Measurements from ENCODE around the gene SYAP1.

GRCh38 chrX:16778993-16779392 lies 59.6 kb downstream of the SYAP1 start:
- TF ChIP-seq REST (IDR thresholded peaks at IDR 0.05; ENCODE audit: insufficient read depth in 1 of 2, low read depth in 2 of 2, low read length in 2 of 2) (no peak), TAF1 (IDR thresholded peaks at IDR 0.05; ENCODE audit: borderline replicate concordance, insufficient read depth, low read length) (no peak), POLR2AphosphoS5 (IDR thresholded peaks at IDR 0.05; ENCODE audit: low read depth, low read length) (no peak), FOXP2 (optimal IDR thresholded peaks at IDR 0.05; ENCODE audit: borderline replicate concordance, extremely low read depth, extremely low read length, insufficient read depth) (no peak)
